Neural cell (in vitro differentiated cells): ENCODE measurements around the gene CACTIN. TPM values are rescaled to one million over a fixed set of nuclear protein-coding genes. Genes with fewer than 3 reads are reported as not detected.

Experiments
- H2AFZ ChIP-seq: fragments of 200-600, 300-800 bp; sonication (generic), shearing (Covaris generic); 2 replicates; pipeline ENCODE4 v1.6.0; 2014; ENCODE audit warnings: low read depth, mild to moderate bottlenecking, antibody characterized with exemption, low read length, moderate library complexity
- H3F3A ChIP-seq: fragments of 200-600 bp; shearing (Covaris generic); 2 replicates; pipeline ENCODE4 v1.6.1; 2016; ENCODE audit warnings: mild to moderate bottlenecking, moderate library complexity, mixed read lengths, antibody characterized with exemption, low read length; ENCODE audit not compliant: insufficient read depth, poor library complexity, severe bottlenecking
- H3K27ac ChIP-seq: fragments of 200-600, 300-800 bp; sonication (generic), shearing (Covaris generic); 2 replicates; pipeline ENCODE4 v1.5.1; 2014; ENCODE audit warnings: mild to moderate bottlenecking, low read length, moderate library complexity
- H3K27me3 ChIP-seq: fragments of 300-800, 200-600 bp; sonication (generic), shearing (Covaris generic); 2 replicates; pipeline ENCODE4 v1.6.0; 2014; ENCODE audit warnings: mild to moderate bottlenecking, low read depth, low read length, moderate library complexity; ENCODE audit not compliant: insufficient read depth
- H3K36me3 ChIP-seq: fragments of 300-800, 200-600 bp; sonication (generic), shearing (Covaris generic); 2 replicates; pipeline ENCODE4 v1.5.1; 2014; ENCODE audit warnings: mild to moderate bottlenecking, antibody characterized with exemption, low read length, moderate library complexity; ENCODE audit not compliant: insufficient read depth
- H3K4me2 ChIP-seq: fragments of 300-800, 200-600 bp; sonication (generic), shearing (Covaris generic); 2 replicates; pipeline ENCODE4 v1.6.0; 2014; ENCODE audit warnings: mild to moderate bottlenecking, low read length
- H3K4me3 ChIP-seq: fragments of 300-800, 200-600 bp; sonication (generic), shearing (Covaris generic); 2 replicates; pipeline ENCODE4 v1.5.1; 2014; ENCODE audit warnings: mild to moderate bottlenecking, low read length, moderate library complexity
- H3K79me2 ChIP-seq: fragments of 200-600 bp; shearing (Covaris generic); replicated peaks from 2 replicates; pipeline ENCODE4 v1.6.0; 2014; ENCODE audit warnings: mild to moderate bottlenecking, low read length, moderate library complexity; ENCODE audit not compliant: insufficient read depth
- H3K9ac ChIP-seq: fragments of 300-800, 200-600 bp; sonication (generic), shearing (Covaris generic); 2 replicates; pipeline ENCODE4 v1.6.1; 2016; ENCODE audit warnings: mild to moderate bottlenecking, low read length, mixed read lengths
- H3K9me2 ChIP-seq: fragments of 200-600 bp; shearing (Covaris generic); 2 replicates; pipeline ENCODE4 v1.6.1; 2016; ENCODE audit warnings: mild to moderate bottlenecking, low read length, mixed read lengths; ENCODE audit not compliant: insufficient read depth
- H3K9me3 ChIP-seq: fragments of 200-600, 300-800 bp; sonication (generic), shearing (Covaris generic); 2 replicates; pipeline ENCODE4 v1.6.1; 2016; ENCODE audit warnings: mild to moderate bottlenecking, mixed run types, low read length, moderate library complexity, mixed read lengths
- H4K20me1 ChIP-seq: fragments of 200-600 bp; shearing (Covaris generic); 2 replicates; pipeline ENCODE4 v1.6.1; 2016; ENCODE audit warnings: mild to moderate bottlenecking, mixed run types; ENCODE audit not compliant: insufficient read depth
- CTCF ChIP-seq: fragments of 450-650 bp; IDR thresholded peaks from 2 replicates; pipeline ENCODE4 v1.5.1; 2014; ENCODE audit warnings: antibody characterized with exemption, mild to moderate bottlenecking, moderate library complexity; ENCODE audit not compliant: poor library complexity, severe bottlenecking
- EP300 ChIP-seq: fragments of 450-650 bp; conservative IDR thresholded peaks from 2 replicates; pipeline ENCODE4 v1.6.1; 2014; ENCODE audit warnings: antibody characterized with exemption, mild to moderate bottlenecking, moderate library complexity; ENCODE audit not compliant: poor library complexity, severe bottlenecking
- EZH2 ChIP-seq: fragments of 200-600, 300-800 bp; shearing (Covaris generic), sonication (generic); IDR thresholded peaks from 2 replicates; pipeline ENCODE4 v1.6.1; 2014; ENCODE audit warnings: antibody characterized with exemption, low read length, borderline replicate concordance, mild to moderate bottlenecking; ENCODE audit not compliant: insufficient read depth, poor library complexity, severe bottlenecking
- MXI1 ChIP-seq: fragments of 450-650 bp; conservative IDR thresholded peaks from 2 replicates; pipeline ENCODE4 v1.6.1; 2014; ENCODE audit warnings: antibody characterized with exemption, mild to moderate bottlenecking; ENCODE audit not compliant: poor library complexity, severe bottlenecking
- POLR2AphosphoS5 ChIP-seq: IDR thresholded peaks from 2 replicates; pipeline ENCODE4 v1.6.1; 2012
- RAD21 ChIP-seq: fragments of 450-650 bp; conservative IDR thresholded peaks from 2 replicates; pipeline ENCODE4 v1.6.1; 2014; ENCODE audit warnings: antibody characterized with exemption, mild to moderate bottlenecking, moderate library complexity
- REST ChIP-seq: IDR thresholded peaks from 2 replicates; pipeline ENCODE4 v1.6.1; 2012; ENCODE audit warnings: borderline replicate concordance
- SMC3 ChIP-seq: fragments of 450-650 bp; conservative IDR thresholded peaks from 2 replicates; pipeline ENCODE4 v1.6.1; 2014; ENCODE audit warnings: antibody characterized with exemption, mild to moderate bottlenecking, moderate library complexity; ENCODE audit not compliant: poor library complexity
- TAF1 ChIP-seq: IDR thresholded peaks from 2 replicates; pipeline ENCODE4 v1.6.1; 2012; ENCODE audit warnings: low read depth
- polyA plus RNA-seq: library from polyadenylated mRNA; depleted of rRNA; stranded (reverse); fragments of >200 nt; gene quantifications from 2 replicates; pipeline ENCODE4 v1.2.3, GENCODE V29; 2014

Gene CACTIN
- polyA plus RNA-seq, 1 donor from 2014 or later, result 21.4 TPM

GRCh38 chr19:3642296-3642695 lies 15.7 kb upstream of the CACTIN start:
- no peaks in the 10 kb centered on the region for H3K9me3 ChIP-seq
- no peaks in the 10 kb centered on the region for H3K27me3 ChIP-seq
- no peak for TF ChIP-seq MXI1
- TF ChIP-seq EZH2, result no peak
- no peak for TF ChIP-seq POLR2AphosphoS5
- no peak for TF ChIP-seq SMC3
- no peak for TF ChIP-seq CTCF
- no peak for TF ChIP-seq TAF1
- TF ChIP-seq RAD21, result no peak
- no peak for TF ChIP-seq EP300
- no peak for TF ChIP-seq REST
- no peaks in the 10 kb centered on the region for H3K79me2 ChIP-seq
- no peaks in the 10 kb centered on the region for H4K20me1 ChIP-seq
- no peaks in the 10 kb centered on the region for H3K36me3 ChIP-seq
- no peak overlapping the region for H2AFZ ChIP-seq
- H3K4me3 ChIP-seq, result no peak overlapping the region
- no peak overlapping the region for H3K4me2 ChIP-seq
- no peak overlapping the region for H3K27ac ChIP-seq
- no peak overlapping the region for H3K9ac ChIP-seq
- H3K9me2 ChIP-seq, result no peaks in the 10 kb centered on the region
- no peaks in the 10 kb centered on the region for H3F3A ChIP-seq

- Histone ChIP-seq H3K36me3 (no peaks in the 10 kb centered on the region), H3K27ac (no peak overlapping the region), H3F3A (no peaks in the 10 kb centered on the region), H3K9ac (no peak overlapping the region), H3K9me2 (no peaks in the 10 kb centered on the region), H3K9me3 (no peaks in the 10 kb centered on the region), H3K4me2 (no peak overlapping the region), H3K27me3 (no peaks in the 10 kb centered on the region), H4K20me1 (no peaks in the 10 kb centered on the region), H3K79me2 (no peaks in the 10 kb centered on the region), H3K4me3 (no peak overlapping the region), H2AFZ (no peak overlapping the region)
- TF ChIP-seq MXI1 (no peak), REST (no peak), POLR2AphosphoS5 (no peak), RAD21 (no peak), TAF1 (no peak), SMC3 (no peak), CTCF (no peak), EZH2 (no peak), EP300 (no peak)
Observed at GRCh38 chr19:3641515-3642269, 15.1 kb upstream of the CACTIN start.
